Hematopoietic multipotent progenitor cell (in vitro differentiated cells): ENCODE results near the gene DNM3. TPM values are rescaled to one million over a fixed set of nuclear protein-coding genes. Genes with fewer than 3 reads are reported as not detected.
"Not testable (repeated sequence)": the region's sequence is repeated elsewhere in the genome, so short reads cannot be mapped to it uniquely, and the experiment has no call there.

Source experiments
- DNase-seq, 3 donors: peaks; one replicate each; pipeline ENCODE4 v3.0.0-alpha.2; 2011 to 2015; ENCODE audit warnings: low read depth in 2 of 3, low spot score in 2 of 3
- total RNA-seq: library from RNA; depleted of rRNA; stranded (reverse); fragments of >200 nt; gene quantifications from one replicate; pipeline ENCODE4 v1.2.3, GENCODE V29; 2012

The DNM3 gene
- total RNA-seq, 1 donor = 4.0 TPM

DNA sequence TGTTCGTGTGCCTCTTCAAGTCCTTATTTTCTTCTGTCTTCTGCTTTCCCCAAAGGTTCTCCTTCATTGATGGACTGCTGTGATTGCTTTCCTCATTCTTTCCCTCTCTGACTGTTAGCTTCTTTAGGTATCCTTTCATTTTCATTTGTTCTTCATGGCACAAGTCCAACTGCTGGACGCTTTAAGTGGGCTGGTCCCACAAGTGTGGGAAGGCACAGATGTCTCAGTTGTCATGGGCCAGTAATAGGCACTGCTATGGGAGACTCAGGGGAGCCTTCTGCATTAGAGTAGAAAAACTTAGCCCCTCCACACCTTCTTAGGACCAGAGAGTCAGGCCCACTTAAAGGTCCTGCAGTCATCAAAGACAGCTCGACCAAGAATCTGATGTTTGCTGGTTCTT is 456.8 kb downstream of the DNM3 start:
- DNase-seq = no peak

DNA sequence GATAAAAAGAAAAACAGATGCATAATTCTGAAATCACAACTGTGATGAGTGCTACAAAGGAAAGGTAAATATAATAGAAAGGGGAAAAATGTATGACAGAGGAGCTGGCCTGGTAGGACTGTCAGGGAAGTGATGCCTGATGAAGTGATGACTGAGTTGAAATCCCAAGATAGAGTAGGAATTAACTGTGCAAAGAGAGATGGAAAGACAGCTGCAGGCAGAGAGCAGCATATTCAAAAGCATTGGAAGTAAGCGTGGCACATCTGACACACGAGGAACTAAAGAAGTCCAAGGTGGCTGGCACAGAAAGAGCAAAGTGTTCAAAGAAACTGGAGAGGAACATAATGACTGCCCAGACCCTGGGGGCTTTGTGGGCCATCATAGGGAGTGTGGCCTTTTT is 457.6 kb downstream of the DNM3 start:
- DNase-seq = no peak

DNA sequence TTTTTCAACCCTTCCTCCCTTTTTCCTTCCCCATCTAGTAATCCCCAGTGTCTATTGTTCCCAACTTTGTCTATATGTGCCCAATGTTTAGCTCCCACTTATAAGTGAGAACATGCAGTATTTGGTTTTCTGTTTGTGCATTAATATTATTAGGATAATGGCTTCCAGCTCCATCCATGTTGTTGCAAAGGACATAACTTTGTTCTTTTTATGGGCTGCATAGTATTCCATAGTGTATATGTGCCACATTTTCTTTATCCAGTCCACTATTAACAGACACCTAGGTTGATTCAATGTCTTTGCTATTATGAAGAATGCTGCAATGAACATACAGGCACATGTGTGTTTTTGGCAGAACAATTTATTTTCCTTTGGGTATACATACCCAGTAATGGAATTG is 458.2 kb downstream of the DNM3 start:
- DNase-seq = no peak

DNA sequence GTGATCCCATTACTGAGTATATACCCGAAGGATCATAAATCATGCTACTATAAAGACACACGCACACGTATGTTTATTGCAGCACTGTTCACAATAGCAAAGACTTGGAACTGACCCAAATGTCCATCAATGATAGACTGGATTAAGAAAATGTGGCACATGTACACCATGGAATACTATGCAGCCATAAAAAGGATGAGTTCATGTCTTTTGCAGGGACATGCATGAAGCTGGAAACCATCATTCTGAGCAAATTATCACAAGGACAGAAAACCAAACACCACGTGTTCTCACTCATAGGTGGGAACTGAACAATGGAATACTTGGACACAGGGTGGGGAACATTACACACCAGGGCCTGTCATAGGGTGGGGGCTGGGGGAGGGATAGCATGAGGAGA is 466.2 kb downstream of the DNM3 start:
- DNase-seq = not testable (repeated sequence)

DNA sequence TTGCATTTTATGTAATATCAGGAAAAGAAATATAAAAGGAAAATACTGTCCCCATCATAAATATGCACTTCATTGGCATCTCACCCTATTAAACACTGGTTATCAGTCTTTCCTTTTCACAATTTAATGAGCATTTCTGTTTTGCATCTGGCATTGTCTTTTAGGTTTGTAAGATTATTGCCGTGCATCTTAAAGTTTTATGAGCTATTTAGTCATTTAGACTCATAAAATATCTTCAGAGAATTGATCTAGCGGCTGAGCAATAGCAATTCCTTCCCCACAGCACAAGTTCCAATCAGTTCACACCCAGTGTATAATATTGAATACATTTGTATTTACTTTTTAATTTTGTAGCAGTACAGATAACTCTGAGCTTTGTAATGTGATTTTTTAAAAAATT is 466.8 kb downstream of the DNM3 start:
- no peak for DNase-seq

DNA sequence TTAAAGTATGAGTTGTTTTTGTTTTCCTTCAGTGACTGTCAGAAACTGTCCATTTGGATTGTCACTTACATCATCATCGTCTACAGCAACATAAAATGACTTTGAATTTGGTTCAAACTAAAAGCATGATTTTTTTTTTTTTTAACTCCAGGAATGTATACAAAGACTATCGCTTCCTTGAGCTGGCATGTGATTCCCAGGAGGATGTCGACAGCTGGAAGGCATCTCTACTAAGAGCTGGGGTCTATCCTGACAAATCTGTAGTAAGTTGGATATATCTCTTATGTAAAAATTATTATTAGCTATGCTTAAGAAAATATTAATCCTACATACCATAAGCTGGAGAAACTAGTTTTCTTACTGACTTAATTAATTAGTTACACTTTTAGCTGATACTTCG is 467.3 kb downstream of the DNM3 start:
- no peak for DNase-seq

DNA sequence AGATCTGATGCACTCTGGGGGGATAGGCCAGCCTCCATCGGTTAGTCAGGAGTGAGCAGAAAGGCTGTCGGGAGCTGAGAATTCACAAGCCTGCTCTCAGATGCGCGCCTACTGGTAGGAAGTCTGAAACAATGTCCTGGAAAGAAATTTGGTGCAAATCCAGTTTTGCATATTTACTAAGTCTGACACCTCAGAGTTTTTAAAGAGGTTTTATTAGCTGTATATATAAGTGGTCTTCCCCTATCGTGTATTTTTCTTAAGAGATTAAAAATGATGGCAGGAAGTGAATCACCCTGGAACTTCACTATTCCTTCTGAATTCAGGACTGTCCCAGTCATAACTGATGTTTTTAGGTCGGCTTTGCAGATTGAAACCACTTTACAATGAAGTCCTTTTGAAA is 479.4 kb downstream of the DNM3 start:
- no peak for DNase-seq

DNA sequence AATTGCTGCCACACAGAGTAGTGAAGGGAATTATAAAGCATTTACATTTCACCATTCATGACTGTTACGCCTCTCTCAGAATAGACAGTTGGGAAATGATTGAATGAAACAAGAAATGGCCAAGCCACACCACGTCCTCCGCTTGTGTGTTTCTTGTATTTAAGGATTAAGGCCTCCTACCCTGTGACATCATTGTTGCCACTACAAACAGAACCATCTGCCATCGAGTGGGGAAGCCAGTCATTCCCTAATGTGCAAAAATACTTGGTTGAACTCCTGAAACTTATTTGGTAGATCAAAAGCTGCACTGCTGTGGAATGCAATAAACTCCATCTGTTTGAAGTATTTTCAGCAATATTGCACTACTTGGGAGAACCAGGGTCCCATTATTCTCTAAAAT is 480.2 kb downstream of the DNM3 start:
- DNase-seq = no peak

DNA sequence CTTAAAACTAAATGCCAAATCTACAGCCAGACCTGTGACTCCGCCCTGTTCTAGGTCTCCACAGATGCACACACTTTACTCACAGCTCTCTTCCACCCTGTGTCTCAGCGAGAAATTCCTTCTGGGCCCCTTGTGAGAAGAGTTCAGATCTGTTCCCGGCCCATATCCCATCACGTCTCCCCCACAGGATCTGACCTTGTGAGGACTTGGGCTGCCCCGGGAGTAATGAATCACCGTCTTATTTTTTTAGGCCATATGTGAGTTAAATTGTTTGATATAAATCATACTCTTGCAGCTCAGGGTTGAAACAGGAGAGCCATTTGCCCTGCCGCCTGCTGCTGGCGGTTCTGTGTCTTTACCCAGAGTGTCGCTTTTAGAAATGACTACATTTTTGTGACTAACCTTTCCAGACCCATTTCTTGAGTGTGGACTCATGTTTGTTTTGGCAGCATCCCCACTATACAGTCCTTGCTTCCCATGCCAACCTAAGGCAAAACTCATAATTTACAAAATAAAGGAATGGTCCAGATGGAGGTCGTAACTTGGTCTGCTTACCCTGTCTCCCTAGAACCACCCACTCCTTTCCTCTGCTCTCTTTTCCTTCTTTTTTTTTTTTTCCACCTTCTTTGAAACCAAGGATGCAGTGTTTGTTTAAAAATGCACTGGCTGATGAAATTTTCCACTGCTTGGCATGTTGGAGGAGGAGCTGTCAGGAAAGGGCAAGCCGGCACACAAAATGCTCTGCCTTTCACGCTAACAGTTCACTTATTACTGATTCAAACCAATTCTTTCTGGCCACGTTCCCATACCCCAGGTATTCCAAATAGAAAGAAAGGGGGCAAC is 481.1 kb downstream of the DNM3 start:
- no peak for DNase-seq

DNA sequence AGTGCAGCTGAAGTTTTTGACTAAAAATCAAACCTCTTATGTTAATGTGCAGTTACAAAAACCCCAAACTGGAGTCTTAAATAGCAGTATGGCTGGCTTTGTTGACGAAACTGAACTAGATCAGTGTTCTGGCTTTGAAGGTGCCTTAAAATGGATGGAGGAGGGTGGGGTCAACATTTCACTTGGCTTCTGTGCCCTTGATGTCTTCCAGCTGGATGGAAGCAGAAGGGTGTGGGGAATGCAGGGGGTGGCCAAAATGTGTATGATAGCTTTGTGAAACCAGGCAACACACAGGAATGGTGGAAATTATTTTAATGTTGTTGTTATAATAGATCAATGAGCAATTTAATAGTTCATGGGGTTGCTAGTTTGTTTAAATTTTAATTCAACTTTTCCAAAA is 482.4 kb downstream of the DNM3 start:
- no peak for DNase-seq

DNA sequence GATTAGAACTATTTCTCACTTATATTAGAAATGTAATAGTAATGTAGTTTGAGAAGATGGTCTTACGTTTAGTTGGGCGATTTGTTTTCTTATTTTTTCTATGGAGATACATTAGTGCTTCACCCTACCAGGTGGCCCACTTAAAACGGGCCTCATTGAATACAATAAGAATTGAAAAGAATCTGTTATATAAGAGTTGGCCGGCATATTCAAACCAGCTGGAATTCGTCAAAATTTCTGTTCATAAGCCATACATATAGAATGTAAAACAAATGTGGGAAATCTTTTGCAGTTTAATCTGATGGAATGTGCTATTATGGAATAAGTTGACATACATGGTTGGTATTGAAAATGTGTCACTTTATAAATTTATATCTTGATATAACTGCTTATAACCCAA is 482.8 kb downstream of the DNM3 start:
- no peak for DNase-seq

DNA sequence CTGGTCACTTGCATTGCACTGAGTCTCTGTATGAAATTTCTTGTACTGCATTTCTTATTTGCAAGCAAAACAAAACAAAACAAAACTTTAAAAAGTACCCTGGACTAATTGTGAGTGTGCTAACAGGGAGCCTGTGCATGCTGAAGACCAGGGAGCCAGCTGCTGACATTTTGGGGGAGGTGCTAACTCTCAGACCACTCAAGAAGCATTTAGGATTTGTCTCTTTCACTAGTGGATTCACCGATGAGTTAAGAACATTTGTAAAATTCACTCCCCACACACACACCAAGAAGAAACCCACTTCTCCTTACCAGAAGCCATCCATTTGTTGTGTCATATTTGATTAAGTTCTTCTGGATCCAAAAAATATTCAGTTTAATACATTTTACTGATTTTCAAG is 483.5 kb downstream of the DNM3 start:
- DNase-seq = no peak

DNA sequence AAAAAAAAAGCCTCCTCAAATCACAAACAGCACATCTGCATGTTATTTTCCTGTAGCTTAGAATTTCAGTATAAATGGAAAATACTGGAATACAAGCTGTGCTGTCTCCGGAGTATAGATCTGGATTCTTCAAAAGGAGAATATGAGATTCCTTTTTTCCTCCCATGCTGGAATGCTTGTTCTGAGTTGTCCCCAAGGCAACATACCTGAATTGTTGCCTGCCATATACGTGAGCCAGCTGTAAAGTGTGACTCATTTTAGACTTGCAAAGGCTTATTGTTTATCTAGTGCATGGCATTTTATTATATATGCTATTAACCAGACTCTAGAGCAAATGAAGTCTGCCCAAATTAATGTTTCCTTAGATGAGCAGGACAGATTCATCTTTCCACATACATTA is 484.2 kb downstream of the DNM3 start:
- no peak for DNase-seq

DNA sequence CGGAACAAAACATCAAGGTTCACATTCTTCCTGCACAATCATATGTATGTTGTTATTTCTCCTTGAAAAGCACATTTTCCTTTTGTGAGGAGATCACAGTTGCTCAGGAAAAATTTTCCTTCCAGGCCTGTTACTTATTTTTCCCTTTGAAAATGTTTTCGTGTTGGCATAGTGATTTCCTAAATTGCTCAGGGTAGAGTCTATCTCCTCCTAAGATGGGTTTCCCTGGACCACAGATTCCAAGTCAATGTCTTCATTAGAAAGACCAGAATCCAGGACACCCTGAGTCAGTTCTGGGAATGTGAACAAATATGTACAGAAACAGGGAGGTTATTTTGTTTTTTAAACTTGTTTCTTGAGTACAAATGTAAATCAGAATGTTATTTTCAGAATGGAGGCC is 484.8 kb downstream of the DNM3 start:
- DNase-seq = no peak

DNA sequence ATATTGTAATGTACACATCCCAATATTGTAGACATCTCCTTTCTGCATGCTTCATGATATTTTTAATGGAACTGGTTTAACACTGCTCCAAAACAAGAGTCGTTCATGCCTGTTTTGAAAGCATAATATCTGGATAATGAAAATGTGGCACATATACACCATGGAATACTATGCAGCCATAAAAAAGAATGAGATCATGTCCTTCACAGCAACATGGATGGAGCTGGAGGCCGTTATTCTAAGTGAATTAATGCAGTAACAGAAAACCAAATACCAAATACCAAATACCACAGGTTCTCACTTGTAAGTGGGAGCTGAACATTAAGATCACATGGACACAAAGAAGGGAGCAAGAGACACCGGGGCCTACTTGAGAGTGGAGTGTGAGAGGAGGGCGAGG is 487.0 kb downstream of the DNM3 start:
- no peak for DNase-seq

DNA sequence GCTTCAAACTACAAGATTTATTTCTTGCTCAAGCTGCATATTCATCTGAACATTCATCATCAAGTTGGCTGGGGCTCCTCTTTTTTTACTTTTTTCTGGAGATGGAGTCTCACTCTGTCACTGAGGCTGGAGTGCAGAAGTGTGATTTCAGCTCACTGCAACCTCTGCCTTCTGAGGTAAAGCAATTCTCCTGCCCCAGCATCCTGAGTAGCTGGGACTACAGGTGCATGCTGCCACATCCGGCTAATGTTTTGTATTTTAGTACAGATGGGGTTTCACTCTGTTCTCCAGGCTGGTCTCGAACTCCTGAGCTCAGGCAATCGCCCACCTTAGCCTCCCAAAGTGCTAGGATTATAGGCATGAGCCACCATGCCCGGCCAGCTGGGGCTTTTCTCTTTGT is 490.9 kb downstream of the DNM3 start:
- DNase-seq = no peak

DNA sequence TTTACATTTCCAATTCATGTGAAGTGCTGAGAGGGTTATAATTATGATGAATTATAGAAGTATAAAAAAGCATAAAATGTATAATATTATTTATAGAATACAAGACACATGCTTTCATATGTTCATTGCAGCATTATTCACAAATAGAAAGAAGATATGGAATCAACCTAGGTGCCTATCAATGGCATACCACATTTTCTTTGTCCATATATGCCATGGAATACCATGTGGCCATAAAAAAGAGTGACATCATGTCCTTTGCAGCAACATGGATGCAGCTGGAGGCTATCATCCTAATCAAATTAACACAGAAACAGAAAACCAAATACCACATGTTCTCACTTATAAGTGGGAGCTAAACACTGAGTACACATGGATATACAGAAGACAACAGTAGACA is 494.1 kb downstream of the DNM3 start:
- DNase-seq = no peak

DNA sequence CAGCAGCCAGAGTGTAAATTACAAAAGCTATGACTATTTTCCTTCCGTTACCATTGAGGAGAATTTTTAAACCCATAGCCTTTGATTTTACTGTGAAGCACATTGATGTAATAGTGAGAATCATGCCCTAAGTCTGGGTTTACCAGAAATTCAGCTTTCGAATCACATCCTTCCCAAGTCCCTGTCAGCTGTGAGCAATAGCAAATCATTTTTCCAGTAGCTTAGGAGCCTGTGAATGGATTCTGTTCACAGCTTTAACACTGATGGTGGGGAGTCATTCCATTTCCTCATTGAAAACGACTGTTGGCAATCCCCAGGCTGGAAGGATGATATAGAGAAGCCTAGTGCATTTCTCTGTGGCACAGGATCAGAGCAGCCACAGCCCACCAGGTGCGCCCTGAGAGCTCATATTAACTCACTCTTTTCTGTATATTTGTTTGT is 497.0 kb downstream of the DNM3 start:
- no peak for DNase-seq

DNA sequence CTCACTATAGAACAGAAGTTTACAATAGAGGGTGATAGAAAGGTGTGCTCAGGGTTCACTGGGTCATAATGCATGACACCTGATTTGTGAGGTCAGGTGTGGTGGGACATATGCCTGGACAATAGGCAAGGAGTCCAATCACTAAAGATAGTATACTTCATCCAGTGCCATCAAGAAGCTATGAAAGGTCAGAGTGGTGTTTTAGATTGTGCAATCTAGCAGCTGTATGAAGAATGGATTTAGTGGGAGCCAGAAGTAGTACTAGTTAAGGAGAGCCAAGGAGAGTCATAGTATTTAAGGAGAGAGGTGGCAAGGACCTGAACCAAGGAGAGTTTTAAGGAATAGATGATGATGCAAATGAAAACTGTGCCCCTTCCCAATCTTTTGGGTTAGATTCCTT is 498.5 kb downstream of the DNM3 start:
- DNase-seq = no peak

DNA sequence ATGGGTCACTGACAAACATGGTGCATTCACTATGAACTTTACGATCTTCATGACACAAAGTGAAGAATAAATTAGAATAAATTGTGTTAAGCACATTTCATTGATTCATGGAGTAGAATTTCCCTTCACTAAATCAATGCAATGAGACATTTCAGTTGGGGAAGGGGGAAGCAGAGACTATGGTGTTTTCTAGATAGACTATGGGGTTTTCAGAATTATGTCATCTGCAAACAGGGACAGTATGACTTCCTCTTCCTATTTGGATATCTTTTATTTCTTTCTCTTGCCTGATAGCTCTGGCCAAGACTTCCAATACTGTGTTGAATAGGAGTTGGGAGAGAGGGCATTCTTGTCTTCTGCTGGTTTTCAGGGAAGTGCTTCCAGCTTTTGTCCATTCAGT is 499.2 kb downstream of the DNM3 start:
- no peak for DNase-seq

DNA sequence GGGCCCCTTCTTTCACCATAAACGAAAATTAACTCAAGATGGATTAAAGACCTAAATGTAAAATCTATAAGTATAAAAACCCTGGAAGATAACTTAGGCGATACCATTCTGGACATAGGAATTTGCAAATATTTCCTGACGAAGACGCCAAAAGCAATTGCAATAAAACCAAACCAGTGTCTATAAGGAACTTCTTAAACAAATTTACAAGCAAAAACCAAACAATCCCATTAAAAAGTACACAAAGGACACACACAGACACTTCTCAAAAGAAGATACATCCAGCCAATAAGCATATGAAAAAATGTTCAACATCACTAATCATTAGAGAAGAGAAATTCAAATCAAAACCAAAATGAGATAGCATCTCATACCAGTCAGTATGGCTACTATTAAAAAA is 500.4 kb downstream of the DNM3 start:
- no peak for DNase-seq

DNA sequence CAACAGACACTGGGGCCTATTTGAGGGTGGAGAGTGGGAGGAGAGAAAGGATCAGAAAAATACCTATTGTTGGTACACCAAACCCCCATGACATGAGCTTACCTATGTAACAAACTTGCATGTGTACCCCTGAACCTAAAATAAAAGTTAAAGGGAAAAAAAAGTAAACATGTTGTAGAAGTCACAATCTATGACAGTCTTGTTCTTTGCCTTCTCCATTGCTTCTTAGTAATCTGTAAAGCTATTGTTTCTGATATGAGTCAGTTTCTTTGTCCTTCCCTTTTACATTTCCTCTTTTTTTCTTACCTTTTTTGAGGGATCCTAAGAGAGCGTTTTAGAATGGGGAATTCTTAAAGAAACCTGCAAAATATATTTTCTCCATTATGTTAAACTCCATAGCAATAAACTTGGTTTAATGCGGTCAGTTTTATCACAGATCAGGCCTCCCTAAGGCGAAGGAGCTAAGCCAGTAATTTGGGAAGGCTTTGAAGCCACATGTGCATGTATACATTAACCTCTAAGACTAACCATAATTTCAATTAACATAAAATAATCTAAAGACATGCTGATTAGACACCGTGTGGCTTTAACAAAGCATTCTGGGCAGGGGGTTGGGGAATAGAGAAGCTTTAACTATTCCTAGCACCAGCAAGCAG is 501.4 kb downstream of the DNM3 start:
- DNase-seq = no peak
